Middle frontal gyrus (tissue), 1 donor: ENCODE measurements around the gene VWA5B2.
"Not testable (repeated sequence)": the region's sequence is repeated elsewhere in the genome, so short reads cannot be mapped to it uniquely, and the experiment has no call there.

Experiments
- DNase-seq: peaks from one replicate; pipeline ENCODE4 v3.0.0-alpha.2; 2015; ENCODE audit warnings: low spot score; ENCODE audit errors: extremely low spot score

Gene VWA5B2

GRCh38 chr3:184241447-184242296, 12.3 kb downstream of the VWA5B2 start:
- no peak for DNase-seq

DNA sequence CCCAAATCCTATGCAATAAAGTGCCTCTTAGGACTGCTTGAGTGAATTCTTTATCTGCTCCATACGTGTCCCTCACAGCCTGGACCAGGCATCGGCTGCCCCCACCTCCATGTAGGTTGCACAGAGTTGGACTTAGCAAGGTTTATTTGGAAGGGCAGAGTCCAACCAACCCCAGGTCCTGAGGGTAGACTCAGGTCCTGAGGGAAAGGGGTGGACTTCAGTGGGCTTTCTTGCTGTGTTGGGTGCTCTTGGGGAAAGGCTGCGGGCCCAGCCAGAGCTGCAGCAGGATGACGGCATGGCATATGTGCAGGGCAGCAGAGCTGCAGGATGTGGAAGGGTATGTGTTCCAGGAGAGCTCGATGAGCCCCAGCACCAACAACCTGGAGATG, 12.9 kb downstream of the VWA5B2 start:
- no peak for DNase-seq

DNA sequence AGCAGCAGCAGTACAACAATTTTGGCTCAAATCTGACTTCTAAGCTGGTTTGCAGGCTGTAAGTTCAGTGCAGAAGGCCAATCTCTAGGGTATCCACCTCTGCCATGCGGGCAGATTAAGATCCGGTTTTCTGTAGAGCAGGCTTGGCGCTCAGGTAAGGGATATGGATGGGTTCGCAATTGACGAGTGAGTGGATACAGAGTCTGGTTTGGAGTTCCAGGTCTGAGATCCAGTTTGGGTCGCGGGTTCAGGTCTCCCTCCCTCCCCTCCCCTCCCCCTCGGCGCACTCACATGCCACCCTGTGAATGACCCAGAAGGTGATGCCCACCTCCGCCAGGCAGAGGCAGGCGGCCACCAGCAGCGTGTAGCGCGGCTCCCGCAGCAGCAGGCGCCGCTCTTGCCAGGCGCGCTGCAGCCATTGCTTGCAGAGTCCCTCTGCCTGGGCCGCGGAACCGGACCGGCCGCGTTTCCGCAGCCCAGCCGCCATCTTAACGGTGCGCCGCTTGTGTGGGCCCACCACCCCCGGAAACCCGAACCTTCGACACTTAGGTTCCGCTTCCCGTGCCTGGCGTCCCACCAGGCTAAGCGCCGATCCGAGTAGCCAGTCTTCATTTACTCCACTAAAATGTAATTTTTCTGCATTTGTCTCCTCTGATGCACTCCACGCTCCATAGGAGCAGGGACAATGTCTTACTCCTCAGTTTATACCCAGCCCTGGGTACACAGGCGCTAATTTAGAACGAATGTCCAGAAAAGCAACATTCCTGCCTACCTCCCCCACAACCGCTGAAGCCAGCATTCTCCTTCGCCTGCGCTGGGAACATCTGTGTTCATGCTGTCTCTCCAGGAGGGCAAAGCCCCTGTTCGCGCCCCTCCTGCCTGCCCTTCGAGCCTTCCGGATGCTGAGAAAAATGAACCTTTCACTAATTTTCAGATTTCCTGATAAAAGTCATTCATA, 19.3 kb downstream of the VWA5B2 start, which contains the start of gene ALG3:
TSS of gene ALG3 (minus strand) at position 509 of the 958 bp plus-strand sequence. CDS start at position 487, 22 bp downstream.
- peak; percentile 71 for DNase-seq

- DNase-seq = peak; percentile 89
These were observed 20.2 kb downstream of the VWA5B2 start, which contains the start of gene EEF1AKMT4 for GRCh38 chr3:184249412-184250166. EEF1AKMT4 (plus strand) TSS chr3:184249672; CDS start chr3:184249695, 23 bp downstream.

DNA sequence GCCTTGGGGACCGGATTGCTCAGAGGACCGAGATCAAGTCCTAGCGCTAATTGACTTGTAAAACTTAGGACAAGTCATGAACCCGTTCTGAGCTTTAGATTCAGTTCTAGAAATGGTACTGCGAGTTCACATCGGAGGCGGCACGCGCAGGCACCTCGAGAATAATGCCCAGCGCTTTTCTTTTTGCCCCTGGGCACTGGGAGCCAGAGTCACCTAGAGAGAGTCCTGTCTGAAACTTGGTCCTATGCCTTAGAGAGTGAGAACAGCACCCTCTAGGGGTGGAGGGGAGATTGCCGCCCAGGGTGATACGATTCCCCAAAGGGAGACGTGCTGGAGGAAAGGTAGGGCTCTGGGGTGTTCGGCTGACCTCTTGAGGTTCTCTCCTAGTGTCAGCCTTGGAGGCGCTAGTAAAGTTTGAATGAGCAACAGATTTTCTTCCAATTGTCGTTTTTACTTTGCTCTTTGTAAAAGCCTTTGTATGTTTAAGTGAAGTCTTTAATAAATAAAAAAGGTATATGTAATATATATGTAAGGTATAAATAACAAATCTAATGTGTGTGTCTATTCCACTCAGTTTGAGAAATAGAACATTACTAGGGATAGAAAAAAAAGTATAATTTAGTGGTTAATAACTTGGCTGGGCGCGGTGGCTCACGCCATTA, 20.9 kb downstream of the VWA5B2 start:
- peak; percentile 77 for DNase-seq

GRCh38 chr3:184255291-184256039, 26.1 kb downstream of the VWA5B2 start:
- no peak for DNase-seq

- DNase-seq = peak; percentile 12
These were observed 27.9 kb downstream of the VWA5B2 start for GRCh38 chr3:184257083-184257915.

GRCh38 chr3:184258926-184259325, 29.5 kb downstream of the VWA5B2 start:
- no peak for DNase-seq

- DNase-seq = no peak
These were observed 30.1 kb downstream of the VWA5B2 start for GRCh38 chr3:184259396-184259877.

GRCh38 chr3:184259878-184260723, 30.7 kb downstream of the VWA5B2 start:
- DNase-seq = no peak

DNA sequence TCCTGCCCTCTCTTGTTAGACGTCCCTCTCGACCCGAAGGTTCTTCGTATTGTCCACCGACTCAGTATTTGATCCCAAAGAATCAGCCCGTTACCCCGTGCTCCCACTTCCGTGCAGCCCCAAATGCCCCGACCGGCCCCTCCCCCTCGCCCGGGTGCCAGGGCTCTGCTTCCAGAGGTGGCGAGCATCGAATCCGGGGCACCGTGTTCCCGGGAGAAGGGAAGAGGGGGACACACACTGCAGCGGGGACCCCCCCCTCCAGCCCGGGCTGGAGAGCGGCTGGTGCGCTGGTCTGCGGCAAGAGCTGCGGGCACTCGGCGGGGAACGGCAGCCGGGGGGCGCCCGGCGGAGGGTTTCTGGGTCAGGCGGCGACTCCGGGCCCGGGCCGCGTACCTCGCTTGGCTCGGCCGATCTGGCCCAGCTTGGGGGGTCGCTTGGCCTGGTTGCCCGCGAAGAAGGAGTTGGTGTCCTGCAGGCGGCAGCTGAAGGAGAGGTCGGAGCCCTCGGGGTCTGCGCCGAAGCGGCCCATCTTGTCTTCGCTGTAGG, 31.4 kb downstream of the VWA5B2 start:
- no peak for DNase-seq

GRCh38 chr3:184261270-184261853, 32.0 kb downstream of the VWA5B2 start, which contains the start of gene CAMK2N2:
CAMK2N2 (minus strand) TSS chr3:184261553; CDS start chr3:184261285, 268 bp downstream.
- no peak for DNase-seq

GRCh38 chr3:184261854-184262763, 32.7 kb downstream of the VWA5B2 start:
- DNase-seq = no peak

- no peak for DNase-seq
These were observed 33.4 kb downstream of the VWA5B2 start for GRCh38 chr3:184262764-184263179.

DNA sequence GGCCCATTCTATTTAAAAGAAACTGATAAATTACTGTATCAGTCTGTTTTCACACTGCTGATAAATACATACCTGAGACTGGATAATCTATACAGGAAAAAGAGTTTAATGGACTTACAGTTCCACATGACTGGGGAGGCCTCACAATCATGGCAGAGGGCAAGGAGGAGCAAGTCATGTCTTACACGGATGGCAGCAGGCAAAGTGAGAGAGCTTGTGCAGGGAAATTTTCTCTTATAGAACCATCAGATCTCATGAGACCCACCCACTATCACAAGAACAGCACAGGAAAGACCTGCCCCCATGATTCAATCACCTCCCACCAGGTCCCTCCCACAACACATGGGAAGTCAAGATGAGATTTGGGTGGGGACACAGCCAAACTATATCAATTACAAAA, 37.9 kb downstream of the VWA5B2 start:
- not testable (repeated sequence) for DNase-seq

DNA sequence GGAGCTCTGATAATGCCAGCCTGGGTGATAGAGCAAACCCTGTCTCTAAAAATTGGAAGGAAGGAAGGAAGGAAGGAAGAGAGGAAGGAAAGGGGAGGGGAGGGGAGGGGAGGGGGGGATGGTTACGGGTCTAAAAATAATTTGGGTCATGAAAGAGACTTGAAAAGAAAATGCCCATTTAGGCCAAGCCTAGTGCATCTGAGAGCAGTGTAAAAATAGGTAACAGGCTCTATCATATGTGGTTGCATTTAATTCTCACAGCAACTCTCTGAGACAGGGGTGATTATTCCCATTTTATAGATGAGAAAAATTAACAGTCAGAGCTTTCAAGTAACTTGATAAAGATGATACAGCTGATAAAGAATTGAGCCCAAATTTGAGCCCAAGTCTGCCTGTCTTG, 42.9 kb downstream of the VWA5B2 start:
- no peak for DNase-seq
